PC-9 (cell line): ENCODE results near the gene PRDM16. TPM values are rescaled to one million over a fixed set of nuclear protein-coding genes. Genes with fewer than 3 reads are reported as not detected.
A peak's percentile ranks its signal among the peaks of the same experiment; 100 is the strongest.
"Not testable (repeated sequence)": the region's sequence is repeated elsewhere in the genome, so short reads cannot be mapped to it uniquely, and the experiment has no call there.

Experiments used
- BruUV-seq: library from RNA; stranded (reverse); fragments of 400-500 nt; replicated peaks from 2 replicates; lab custom pipeline; 2021; lab: Mats Ljungman, UMichigan
- CTCF ChIA-PET: fragments of 300-600 bp; sonication (Branson Sonifier 250); formaldehyde crosslinking; loops from one replicate; lab custom pipeline; 2022; ENCODE audit warnings: antibody characterized with exemption; lab: Charles Lee
- POLR2A ChIA-PET: fragments of 300-600 bp; sonication (Branson Sonifier 250); formaldehyde crosslinking; loops from one replicate; lab custom pipeline; 2022; ENCODE audit warnings: antibody characterized with exemption; ENCODE audit not compliant: unreplicated experiment; lab: Charles Lee
- DNase-seq, 2 experiments: peaks; one replicate each; pipeline versions ENCODE4 v3.0.0 to v3.0.0-alpha.2; 2015 to 2022; ENCODE audit warnings: mixed read lengths in 1 of 2
- H2AFZ ChIP-seq: fragments of 200-600 bp; sonication (generic); 2 replicates; pipeline ENCODE4 v1.8.1; 2017; ENCODE audit warnings: antibody characterized with exemption
- H3F3A ChIP-seq: fragments of 200-600 bp; sonication (generic); 2 replicates; pipeline ENCODE4 v1.8.1; 2017; ENCODE audit warnings: antibody characterized with exemption, mild to moderate bottlenecking, low read depth; ENCODE audit not compliant: insufficient read depth
- H3K27ac ChIP-seq: fragments of 200-600 bp; sonication (generic); 2 replicates; pipeline ENCODE4 v1.6.1; 2016; ENCODE audit warnings: mixed run types
- H3K27me3 ChIP-seq: fragments of 200-600 bp; sonication (generic); 2 replicates; pipeline ENCODE4 v1.6.1; 2016; ENCODE audit warnings: low read depth, mixed run types; ENCODE audit not compliant: insufficient read depth
- H3K36me3 ChIP-seq: fragments of 200-600 bp; sonication (generic); 2 replicates; pipeline ENCODE4 v1.6.1; 2016; ENCODE audit warnings: low read depth, mixed run types
- H3K4me1 ChIP-seq: fragments of 200-600 bp; sonication (generic); replicated peaks from 2 replicates; pipeline ENCODE4 v1.6.1; 2016; ENCODE audit warnings: mixed run types; ENCODE audit not compliant: insufficient read depth
- H3K4me2 ChIP-seq: fragments of 200-600 bp; sonication (generic); 2 replicates; pipeline ENCODE4 v1.6.1; 2017; ENCODE audit warnings: mixed run types
- H3K4me3 ChIP-seq: fragments of 200-600 bp; sonication (generic); 2 replicates; pipeline ENCODE4 v1.6.1; 2016; ENCODE audit warnings: mixed run types
- H3K79me2 ChIP-seq: fragments of 200-600 bp; sonication (generic); 2 replicates; pipeline ENCODE4 v1.6.1; 2017; ENCODE audit warnings: low read depth, mixed run types
- H3K9me2 ChIP-seq: fragments of 200-600 bp; sonication (generic); 2 replicates; pipeline ENCODE4 v1.8.1; 2017; ENCODE audit warnings: mild to moderate bottlenecking; ENCODE audit not compliant: insufficient read depth
- H3K9me3 ChIP-seq: fragments of 200-600 bp; sonication (generic); 2 replicates; pipeline ENCODE4 v1.8.1; 2016; ENCODE audit warnings: low read depth; ENCODE audit not compliant: insufficient read depth
- H4K20me1 ChIP-seq: fragments of 200-600 bp; sonication (generic); 2 replicates; pipeline ENCODE4 v1.8.1; 2017; ENCODE audit not compliant: insufficient read depth
- EZH2 ChIP-seq: fragments of 200-600 bp; sonication (generic); IDR thresholded peaks from 2 replicates; pipeline ENCODE4 v1.8.0; 2017; ENCODE audit warnings: antibody characterized with exemption, low read depth
- intact Hi-C: fragments of 100-400 bp; cut with micrococcal nuclease; formaldehyde crosslinking; loops from one replicate; pipeline ENCODE4 v1.10.0; 2022; ENCODE audit not compliant: unreplicated experiment
- total RNA-seq: library from RNA; stranded (reverse); gene quantifications from 2 replicates; pipeline ENCODE4 v1.2.3, GENCODE V29; 2021
- TF ChIP-seq, protein P1 (sequence below): fragments of 200-600 bp; sonication (generic); conservative IDR thresholded peaks from 2 replicates; pipeline ENCODE4 v1.6.1; 2017; ENCODE audit warnings: mixed run types, antibody characterized with exemption, mild to moderate bottlenecking, moderate library complexity

The PRDM16 gene
- total RNA-seq, 1 experiment from 2014 or later = not detected

DNA sequence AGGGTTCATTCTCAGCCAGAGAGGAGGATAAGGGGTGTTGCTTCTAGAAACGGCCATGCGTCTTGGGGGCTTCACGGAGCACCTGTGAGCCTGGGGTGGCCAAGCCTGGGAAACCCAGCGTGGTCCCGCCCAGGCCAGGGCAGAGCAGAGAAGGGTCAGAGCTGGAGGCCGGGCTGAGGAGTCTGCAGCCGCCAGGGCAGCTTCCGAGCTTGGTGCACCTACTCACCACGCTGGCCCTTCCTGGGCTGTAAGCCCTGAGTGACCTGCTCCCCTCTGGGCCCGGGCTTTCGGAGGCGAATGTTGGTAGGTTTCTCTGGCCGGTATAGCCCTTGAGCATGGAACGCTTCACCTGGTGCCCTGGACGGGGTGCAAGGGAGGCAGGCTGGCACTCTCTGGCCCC is 215.7 kb downstream of the PRDM16 start:
- Histone ChIP-seq H3K27ac (no peak overlapping the region), H3K4me2 (no peak overlapping the region), H4K20me1 (no peaks in the 10 kb centered on the region), H3K9me3 (no peaks in the 10 kb centered on the region), H3K36me3 (no peaks in the 10 kb centered on the region), H3K79me2 (no peaks in the 10 kb centered on the region), H3K4me3 (no peak overlapping the region), H2AFZ (no peak overlapping the region), H3K9me2 (no peaks in the 10 kb centered on the region), H3K27me3 (peaks cover 95% of the 10 kb centered on the region), H3K4me1 (no peaks in the 10 kb centered on the region), H3F3A (no peaks in the 10 kb centered on the region)
- CTCF ChIA-PET = no interaction called here
- DNase-seq = no peak
- TF ChIP-seq, protein P1, sequence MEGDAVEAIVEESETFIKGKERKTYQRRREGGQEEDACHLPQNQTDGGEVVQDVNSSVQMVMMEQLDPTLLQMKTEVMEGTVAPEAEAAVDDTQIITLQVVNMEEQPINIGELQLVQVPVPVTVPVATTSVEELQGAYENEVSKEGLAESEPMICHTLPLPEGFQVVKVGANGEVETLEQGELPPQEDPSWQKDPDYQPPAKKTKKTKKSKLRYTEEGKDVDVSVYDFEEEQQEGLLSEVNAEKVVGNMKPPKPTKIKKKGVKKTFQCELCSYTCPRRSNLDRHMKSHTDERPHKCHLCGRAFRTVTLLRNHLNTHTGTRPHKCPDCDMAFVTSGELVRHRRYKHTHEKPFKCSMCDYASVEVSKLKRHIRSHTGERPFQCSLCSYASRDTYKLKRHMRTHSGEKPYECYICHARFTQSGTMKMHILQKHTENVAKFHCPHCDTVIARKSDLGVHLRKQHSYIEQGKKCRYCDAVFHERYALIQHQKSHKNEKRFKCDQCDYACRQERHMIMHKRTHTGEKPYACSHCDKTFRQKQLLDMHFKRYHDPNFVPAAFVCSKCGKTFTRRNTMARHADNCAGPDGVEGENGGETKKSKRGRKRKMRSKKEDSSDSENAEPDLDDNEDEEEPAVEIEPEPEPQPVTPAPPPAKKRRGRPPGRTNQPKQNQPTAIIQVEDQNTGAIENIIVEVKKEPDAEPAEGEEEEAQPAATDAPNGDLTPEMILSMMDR = no peak
- TF ChIP-seq EZH2 = no peak
- intact Hi-C loops = no loop called here
- POLR2A ChIA-PET = no interaction called here
- no TSS peak for BruUV-seq

DNA sequence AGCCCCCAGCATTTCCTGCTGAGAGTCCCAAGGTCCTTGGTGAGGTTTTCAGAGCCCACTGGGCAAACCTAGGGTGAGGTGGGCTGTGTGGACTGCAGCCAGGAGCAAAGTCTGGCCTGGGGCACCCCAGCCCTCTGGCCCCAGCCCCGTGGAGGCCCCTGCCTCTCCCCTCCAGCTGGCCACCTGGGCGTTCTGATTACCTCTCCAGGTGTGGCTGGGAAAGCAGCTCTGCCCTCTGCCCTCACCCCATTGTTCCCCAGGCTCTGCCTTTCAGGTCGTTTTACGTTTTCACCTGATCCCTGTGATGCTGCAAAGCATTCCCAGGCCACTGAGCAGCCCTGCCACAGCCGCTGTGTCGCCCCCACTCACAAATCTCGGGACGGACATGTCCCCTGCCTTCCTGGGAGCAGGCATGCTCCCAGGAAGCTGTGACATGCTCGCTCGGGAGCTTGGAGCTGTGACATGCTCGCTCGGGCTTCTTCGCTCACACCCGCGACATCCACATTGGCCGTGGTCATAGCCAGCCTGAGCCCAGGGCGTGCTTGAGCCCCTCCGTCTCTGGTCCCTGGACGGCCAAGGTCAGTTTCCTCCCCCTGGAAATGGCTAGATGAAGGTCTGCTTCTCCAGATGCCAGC is 216.2 kb downstream of the PRDM16 start:
- peaks cover 95% of the 10 kb centered on the region for H3K27me3 ChIP-seq
- no peaks in the 10 kb centered on the region for H3F3A ChIP-seq
- no peak overlapping the region for H2AFZ ChIP-seq
- no peaks in the 10 kb centered on the region for H4K20me1 ChIP-seq
- no peak for TF ChIP-seq EZH2
- TF ChIP-seq, protein P1 = no peak
- H3K9me3 ChIP-seq = no peaks in the 10 kb centered on the region
- no peak overlapping the region for H3K4me2 ChIP-seq
- no peaks in the 10 kb centered on the region for H3K79me2 ChIP-seq
- CTCF ChIA-PET = no interaction called here
- H3K9me2 ChIP-seq = no peaks in the 10 kb centered on the region
- intact Hi-C loops = no loop called here
- no peak for DNase-seq
- no TSS peak for BruUV-seq
- no peaks in the 10 kb centered on the region for H3K4me1 ChIP-seq
- no peak overlapping the region for H3K4me3 ChIP-seq
- no peak overlapping the region for H3K27ac ChIP-seq
- no peaks in the 10 kb centered on the region for H3K36me3 ChIP-seq
- POLR2A ChIA-PET = no interaction called here

DNA sequence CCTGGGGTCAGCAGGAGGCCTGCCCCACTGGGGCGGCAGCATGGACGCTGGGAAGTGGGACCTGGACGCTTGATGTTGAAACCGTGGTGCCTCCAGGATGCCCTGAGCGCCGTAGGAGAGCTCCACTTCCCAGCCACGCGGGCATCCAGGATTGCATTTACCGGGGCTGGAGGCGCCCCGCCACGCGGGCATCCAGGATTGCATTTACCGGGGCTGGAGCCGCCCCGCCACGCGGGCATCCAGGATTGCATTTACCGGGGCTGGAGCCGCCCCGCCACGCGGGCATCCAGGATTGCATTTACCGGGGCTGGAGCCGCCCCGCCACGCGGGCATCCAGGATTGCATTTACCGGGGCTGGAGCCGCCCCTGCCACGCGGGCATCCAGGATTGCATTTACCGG is 218.1 kb downstream of the PRDM16 start:
- H3K9me3 ChIP-seq, H3K79me2 ChIP-seq, H3F3A ChIP-seq, H4K20me1 ChIP-seq, CTCF ChIA-PET, DNase-seq, BruUV-seq, H3K36me3 ChIP-seq, H3K27ac ChIP-seq, POLR2A ChIA-PET, H3K4me2 ChIP-seq, H3K9me2 ChIP-seq, H3K4me1 ChIP-seq, intact Hi-C loops, H2AFZ ChIP-seq, H3K4me3 ChIP-seq: not testable (repeated sequence)
- peaks cover 94% of the 10 kb centered on the region for H3K27me3 ChIP-seq

DNA sequence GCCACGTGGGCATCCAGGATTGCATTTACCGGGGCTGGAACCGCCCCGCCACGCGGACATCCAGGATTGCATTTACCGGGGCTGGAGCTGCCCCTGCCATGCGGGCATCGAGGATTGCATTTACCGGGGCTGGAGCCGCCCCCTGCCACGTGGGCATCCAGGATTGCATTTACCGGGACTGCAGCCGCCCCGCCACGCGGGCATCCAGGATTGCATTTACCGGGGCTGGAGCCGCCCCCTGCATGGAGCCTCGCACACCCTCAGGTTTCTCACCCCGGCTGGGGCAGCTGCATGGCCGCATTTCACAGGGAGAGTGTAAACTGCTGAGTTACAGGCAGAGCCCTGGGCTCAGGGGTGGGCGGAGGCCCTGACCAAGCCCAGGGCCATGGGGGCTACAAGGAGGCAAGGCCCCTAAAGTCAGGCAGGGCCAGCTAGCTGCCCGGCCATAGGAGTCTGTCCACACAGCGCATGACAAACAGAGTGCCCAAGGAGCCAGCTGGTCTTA is 218.7 kb downstream of the PRDM16 start:
- TF ChIP-seq EZH2 = peak; percentile 95
- TF ChIP-seq, protein P1 = no peak
- H3K27ac ChIP-seq = no peak overlapping the region
- intact Hi-C loops = no loop called here

More for the DNA sequence above, 218.7 kb downstream of the PRDM16 start:
- no peak for DNase-seq
- no TSS peak for BruUV-seq
- H3K4me1 ChIP-seq = no peaks in the 10 kb centered on the region
- H3K9me3 ChIP-seq = no peaks in the 10 kb centered on the region
- peaks cover 94% of the 10 kb centered on the region for H3K27me3 ChIP-seq
- H4K20me1 ChIP-seq = no peaks in the 10 kb centered on the region
- no peak overlapping the region for H3K4me3 ChIP-seq
- H2AFZ ChIP-seq = no peak overlapping the region
- no peaks in the 10 kb centered on the region for H3F3A ChIP-seq
- H3K36me3 ChIP-seq = no peaks in the 10 kb centered on the region
- CTCF ChIA-PET = no interaction called here
- H3K4me2 ChIP-seq = no peak overlapping the region
- POLR2A ChIA-PET = no interaction called here
- no peaks in the 10 kb centered on the region for H3K79me2 ChIP-seq
- no peaks in the 10 kb centered on the region for H3K9me2 ChIP-seq
